Neuronal stem cell (in vitro differentiated cells): ENCODE measurements around the gene TRPM8.

Experiments
- DNase-seq: peaks from one replicate; pipeline ENCODE4 v3.0.0-alpha.2; 2013; ENCODE audit warnings: low spot score
- H2AFZ ChIP-seq: one replicate; pipeline ENCODE4 v1.6.1; 2013; ENCODE audit warnings: mild to moderate bottlenecking, low read length, inconsistent platforms
- H2AK5ac ChIP-seq: 2 replicates; pipeline ENCODE4 v1.6.1; 2013; ENCODE audit warnings: low read depth, mild to moderate bottlenecking, inconsistent platforms, low read length, moderate library complexity, mixed read lengths
- H2BK120ac ChIP-seq: 2 replicates; pipeline ENCODE4 v1.6.1; 2013; ENCODE audit warnings: low read depth, mild to moderate bottlenecking, inconsistent platforms, low read length, moderate library complexity, mixed read lengths
- H2BK12ac ChIP-seq: one replicate; pipeline ENCODE4 v1.6.1; 2013; ENCODE audit warnings: low read length, inconsistent platforms
- H2BK15ac ChIP-seq: 2 replicates; pipeline ENCODE4 v1.6.1; 2013; ENCODE audit warnings: mild to moderate bottlenecking, low read length, inconsistent platforms, mixed read lengths
- H2BK5ac ChIP-seq: one replicate; pipeline ENCODE4 v1.6.1; 2013; ENCODE audit warnings: inconsistent platforms, mild to moderate bottlenecking, low read length, moderate library complexity
- H3K14ac ChIP-seq: one replicate; pipeline ENCODE4 v1.6.1; 2013; ENCODE audit warnings: low read length, inconsistent platforms
- H3K18ac ChIP-seq: 2 replicates; pipeline ENCODE4 v1.6.1; 2013; ENCODE audit warnings: low read length, inconsistent platforms
- H3K23ac ChIP-seq: 2 replicates; pipeline ENCODE4 v1.6.1; 2013; ENCODE audit warnings: low read depth, mild to moderate bottlenecking, mixed read lengths, low read length, inconsistent platforms; ENCODE audit not compliant: poor library complexity
- H3K27ac ChIP-seq: replicated peaks from 3 replicates; pipeline ENCODE4 v1.5.1; 2013; ENCODE audit warnings: low read length, inconsistent platforms
- H3K27me3 ChIP-seq, 3 experiments: 2 replicates each; pipeline ENCODE4 v1.6.1; 2013; ENCODE audit warnings: low read length in 3 of 3, mild to moderate bottlenecking in 2 of 3, inconsistent platforms in 1 of 3, low read depth in 1 of 3, mixed read lengths in 1 of 3, moderate library complexity in 1 of 3; ENCODE audit not compliant: control insufficient read depth in 3 of 3, insufficient read depth in 3 of 3
- H3K36me3 ChIP-seq, 2 donors: replicated peaks in 1 of 2; 2 replicates each; pipeline ENCODE4 v1.6.1; 2013; ENCODE audit warnings: low read length in 2 of 2; ENCODE audit not compliant: control insufficient read depth in 2 of 2, insufficient read depth in 2 of 2
- H3K4ac ChIP-seq: 2 replicates; pipeline ENCODE4 v1.6.1; 2013; ENCODE audit warnings: inconsistent platforms, mild to moderate bottlenecking, low read length, moderate library complexity
- H3K4me1 ChIP-seq, 2 donors: 1 replicate in 1 of 2; 2 replicates in 1 of 2; pipeline ENCODE4 v1.6.1; 2013; ENCODE audit warnings: low read length in 2 of 2, low read depth in 1 of 2; ENCODE audit not compliant: control insufficient read depth in 2 of 2, insufficient read depth in 1 of 2
- H3K4me2 ChIP-seq: one replicate; pipeline ENCODE4 v1.6.1; 2013; ENCODE audit warnings: mild to moderate bottlenecking, low read length, inconsistent platforms; ENCODE audit not compliant: insufficient read depth, poor library complexity, severe bottlenecking
- H3K4me3 ChIP-seq, 2 donors: 2 replicates each; pipeline ENCODE4 v1.5.1; 2013; ENCODE audit warnings: low read length in 2 of 2, mild to moderate bottlenecking in 2 of 2, inconsistent platforms in 1 of 2, moderate library complexity in 1 of 2
- H3K79me1 ChIP-seq: one replicate; pipeline ENCODE4 v1.6.1; 2013; ENCODE audit warnings: low read depth, mild to moderate bottlenecking, inconsistent platforms, low read length, moderate library complexity
- H3K9ac ChIP-seq: one replicate; pipeline ENCODE4 v1.6.1; 2013; ENCODE audit warnings: mild to moderate bottlenecking, low read depth, low read length, inconsistent platforms; ENCODE audit not compliant: poor library complexity
- H3K9me3 ChIP-seq, 2 donors: replicated peaks in 1 of 2; 2 replicates each; pipeline versions ENCODE3 to v1.6.1; 2013; ENCODE audit warnings: low read length in 2 of 2, mild to moderate bottlenecking in 2 of 2, inconsistent platforms in 1 of 2, low read depth in 1 of 2, mixed read lengths in 1 of 2, moderate library complexity in 1 of 2; ENCODE audit not compliant: control insufficient read depth in 2 of 2, insufficient read depth in 1 of 2
- H4K8ac ChIP-seq: one replicate; pipeline ENCODE4 v1.6.1; 2013; ENCODE audit warnings: low read depth, mild to moderate bottlenecking, inconsistent platforms, low read length, moderate library complexity
- H4K91ac ChIP-seq: one replicate; pipeline ENCODE4 v1.6.1; 2013; ENCODE audit warnings: low read length, low read depth, mild to moderate bottlenecking, inconsistent platforms; ENCODE audit not compliant: poor library complexity
- WGBS, 2 donors: extraction: QIAGEN DNeasy Blood & Tissue Kit; methylation state at CpG; one replicate each; pipeline ENCODE4 v1.1.7; 2013; ENCODE audit warnings: missing lambda C conversion rate in 2 of 2, mixed read lengths in 1 of 2; ENCODE audit not compliant: insufficient read length in 2 of 2, insufficient replicate concordance in 1 of 2; ENCODE audit errors: extremely low coverage in 2 of 2; 5-methylcytosine and 5-hydroxymethylcytosine counted together

The TRPM8 gene

GRCh38 chr2:234061624-234062257, 144.6 kb downstream of the TRPM8 start:
- Histone ChIP-seq H3K9me3 (no peaks in the 10 kb centered on the region), H2BK120ac (no peak overlapping the region), H3K23ac (no peak overlapping the region), H4K91ac (no peak overlapping the region), H2BK5ac (no peak overlapping the region), H3K4me3 (no peak overlapping the region), H4K8ac (no peak overlapping the region), H2BK12ac (no peak overlapping the region), H3K27ac (no peak overlapping the region), H3K4me1 (no peaks in the 10 kb centered on the region), H3K18ac (no peak overlapping the region), H3K36me3 (no peaks in the 10 kb centered on the region), H2BK15ac (no peak overlapping the region), H3K27me3 (no peaks in the 10 kb centered on the region), H3K79me1 (no peaks in the 10 kb centered on the region), H3K9ac (no peak overlapping the region), H3K14ac (no peak overlapping the region), H3K4me2 (no peak overlapping the region), H2AFZ (no peak overlapping the region), H3K4ac (no peak overlapping the region), H2AK5ac (no peak overlapping the region)
- DNase-seq = no peak
- WGBS, 2 donors = no CpG with 5 or more reads among the region's 6 CpGs

GRCh38 chr2:234066587-234066986, 149.4 kb downstream of the TRPM8 start:
- Histone ChIP-seq H3K14ac (no peak overlapping the region), H3K4me1 (no peaks in the 10 kb centered on the region), H3K79me1 (no peaks in the 10 kb centered on the region), H3K4me2 (no peak overlapping the region), H2BK12ac (no peak overlapping the region), H3K27me3 (no peaks in the 10 kb centered on the region), H4K91ac (no peak overlapping the region), H2BK15ac (no peak overlapping the region), H3K23ac (no peak overlapping the region), H3K27ac (no peak overlapping the region), H2BK120ac (no peak overlapping the region), H2AFZ (no peak overlapping the region), H3K4ac (no peak overlapping the region), H3K36me3 (no peaks in the 10 kb centered on the region), H2AK5ac (no peak overlapping the region), H2BK5ac (no peak overlapping the region), H3K4me3 (no peak overlapping the region), H3K9me3 (no peaks in the 10 kb centered on the region), H3K18ac (no peak overlapping the region), H3K9ac (no peak overlapping the region), H4K8ac (no peak overlapping the region)
- no CpG with 5 or more reads among the region's 2 CpGs for WGBS, 2 donors
- DNase-seq = no peak
